GM12801 (cell line): Measurements from ENCODE around the gene ITPRIPL2.

Experiments used
- TF ChIP-seq, protein P1 (sequence below): IDR thresholded peaks from one replicate; pipeline ENCODE4 v1.5.1; 2011; ENCODE audit warnings: control low read depth; ENCODE audit not compliant: insufficient read length; ENCODE audit errors: extremely low read depth

ITPRIPL2 gene

GRCh38 chr16:19116711-19117449 is 3.1 kb downstream of the ITPRIPL2 start:
- TF ChIP-seq, protein P1, sequence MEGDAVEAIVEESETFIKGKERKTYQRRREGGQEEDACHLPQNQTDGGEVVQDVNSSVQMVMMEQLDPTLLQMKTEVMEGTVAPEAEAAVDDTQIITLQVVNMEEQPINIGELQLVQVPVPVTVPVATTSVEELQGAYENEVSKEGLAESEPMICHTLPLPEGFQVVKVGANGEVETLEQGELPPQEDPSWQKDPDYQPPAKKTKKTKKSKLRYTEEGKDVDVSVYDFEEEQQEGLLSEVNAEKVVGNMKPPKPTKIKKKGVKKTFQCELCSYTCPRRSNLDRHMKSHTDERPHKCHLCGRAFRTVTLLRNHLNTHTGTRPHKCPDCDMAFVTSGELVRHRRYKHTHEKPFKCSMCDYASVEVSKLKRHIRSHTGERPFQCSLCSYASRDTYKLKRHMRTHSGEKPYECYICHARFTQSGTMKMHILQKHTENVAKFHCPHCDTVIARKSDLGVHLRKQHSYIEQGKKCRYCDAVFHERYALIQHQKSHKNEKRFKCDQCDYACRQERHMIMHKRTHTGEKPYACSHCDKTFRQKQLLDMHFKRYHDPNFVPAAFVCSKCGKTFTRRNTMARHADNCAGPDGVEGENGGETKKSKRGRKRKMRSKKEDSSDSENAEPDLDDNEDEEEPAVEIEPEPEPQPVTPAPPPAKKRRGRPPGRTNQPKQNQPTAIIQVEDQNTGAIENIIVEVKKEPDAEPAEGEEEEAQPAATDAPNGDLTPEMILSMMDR = no peak

GRCh38 chr16:19118938-19119431 is 5.2 kb downstream of the ITPRIPL2 start:
- TF ChIP-seq, protein P1 = no peak

DNA sequence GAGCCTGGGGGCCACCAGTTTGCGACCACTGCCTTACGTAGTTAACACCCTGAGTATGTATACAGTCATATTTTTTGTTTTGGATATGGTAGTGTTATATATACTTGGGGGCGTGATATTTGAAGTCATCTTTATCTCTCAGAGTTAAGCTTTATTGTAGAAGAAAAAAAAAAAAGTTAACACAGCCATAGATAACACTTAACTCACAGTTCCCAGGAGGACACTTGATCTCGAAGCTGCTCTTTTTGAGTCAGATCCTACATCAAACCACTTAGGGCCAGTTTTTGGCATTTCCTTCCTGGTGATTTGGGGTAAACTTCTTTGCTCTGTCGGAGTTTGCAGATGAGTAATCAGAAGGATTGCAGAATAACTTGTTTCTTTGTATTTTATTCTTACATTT is 5.8 kb downstream of the ITPRIPL2 start:
- TF ChIP-seq, protein P1 = no peak

- TF ChIP-seq, protein P1 = no peak
Measured at GRCh38 chr16:19123535-19124178, 9.9 kb downstream of the ITPRIPL2 start.

DNA sequence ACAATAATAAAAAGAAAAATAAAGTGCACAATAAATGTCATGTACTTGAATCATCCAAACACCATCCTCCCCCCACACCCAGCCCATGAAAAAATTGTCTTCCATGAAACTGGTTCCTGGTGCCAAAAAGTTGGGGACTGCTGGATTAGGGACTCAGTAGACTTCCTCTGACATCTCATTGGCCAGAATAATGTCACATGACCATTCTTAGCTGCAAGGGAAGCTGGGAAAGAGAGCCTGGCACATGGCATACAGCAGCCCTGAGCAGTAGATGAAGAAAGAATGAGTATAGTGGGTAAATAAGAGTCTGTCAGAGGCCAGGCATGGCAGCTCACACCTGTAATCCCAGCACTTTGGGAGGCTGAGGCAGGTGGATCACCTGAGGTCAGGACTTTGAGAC is 12.5 kb downstream of the ITPRIPL2 start:
- TF ChIP-seq, protein P1 = no peak

- TF ChIP-seq, protein P1 = no peak
Measured at GRCh38 chr16:19127205-19127604, 13.4 kb downstream of the ITPRIPL2 start.

GRCh38 chr16:19127674-19128131 is 13.9 kb downstream of the ITPRIPL2 start:
- TF ChIP-seq, protein P1 = no peak
